ENCODE measurements around the gene NHLRC4.

The NHLRC4 gene

DNA sequence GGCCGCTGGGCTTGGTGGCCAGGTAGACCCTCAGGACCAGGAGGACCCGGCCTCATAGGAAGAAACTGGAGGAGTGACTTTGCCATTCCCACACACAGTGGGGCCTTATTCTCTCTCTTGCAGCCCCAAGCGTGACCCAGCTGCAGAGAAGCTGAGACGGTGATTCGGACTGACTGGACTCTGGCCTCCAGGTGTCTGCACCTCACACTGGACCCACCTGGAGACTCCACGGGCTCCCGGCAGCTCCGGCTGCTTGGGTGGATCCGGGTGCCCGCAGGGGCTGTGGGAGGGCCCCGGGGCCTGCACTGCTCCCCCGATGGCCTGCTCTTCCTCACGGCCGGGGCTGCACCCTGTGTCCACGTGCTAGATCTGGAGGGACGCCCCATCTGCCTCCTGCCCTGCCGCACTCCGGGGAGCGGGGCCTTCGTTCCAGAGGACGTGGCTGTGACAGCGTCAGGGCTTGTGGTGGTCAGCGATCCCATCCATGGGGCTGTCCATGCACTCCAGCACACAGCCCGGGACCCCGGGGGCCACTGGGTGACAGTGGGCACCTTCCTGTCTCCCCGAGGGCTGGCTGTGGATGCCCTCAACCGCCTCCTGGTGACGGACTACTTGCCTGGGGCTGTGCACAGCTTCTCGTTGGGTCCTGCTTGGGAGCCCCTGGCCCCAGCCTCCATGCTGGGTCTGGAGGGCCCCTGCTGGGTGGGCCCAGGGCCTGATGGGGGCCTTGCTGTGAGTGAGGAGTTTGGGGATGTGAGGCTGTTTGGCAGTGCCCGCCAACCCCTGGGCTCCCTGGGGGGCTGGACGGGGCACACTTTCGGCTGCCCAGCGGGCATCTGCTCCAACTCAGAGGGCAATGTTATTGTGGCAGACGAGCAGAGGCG lies 810 bp downstream of the NHLRC4 start:
- no peak for DNase-seq (ENCODE audit: low read depth)

DNA sequence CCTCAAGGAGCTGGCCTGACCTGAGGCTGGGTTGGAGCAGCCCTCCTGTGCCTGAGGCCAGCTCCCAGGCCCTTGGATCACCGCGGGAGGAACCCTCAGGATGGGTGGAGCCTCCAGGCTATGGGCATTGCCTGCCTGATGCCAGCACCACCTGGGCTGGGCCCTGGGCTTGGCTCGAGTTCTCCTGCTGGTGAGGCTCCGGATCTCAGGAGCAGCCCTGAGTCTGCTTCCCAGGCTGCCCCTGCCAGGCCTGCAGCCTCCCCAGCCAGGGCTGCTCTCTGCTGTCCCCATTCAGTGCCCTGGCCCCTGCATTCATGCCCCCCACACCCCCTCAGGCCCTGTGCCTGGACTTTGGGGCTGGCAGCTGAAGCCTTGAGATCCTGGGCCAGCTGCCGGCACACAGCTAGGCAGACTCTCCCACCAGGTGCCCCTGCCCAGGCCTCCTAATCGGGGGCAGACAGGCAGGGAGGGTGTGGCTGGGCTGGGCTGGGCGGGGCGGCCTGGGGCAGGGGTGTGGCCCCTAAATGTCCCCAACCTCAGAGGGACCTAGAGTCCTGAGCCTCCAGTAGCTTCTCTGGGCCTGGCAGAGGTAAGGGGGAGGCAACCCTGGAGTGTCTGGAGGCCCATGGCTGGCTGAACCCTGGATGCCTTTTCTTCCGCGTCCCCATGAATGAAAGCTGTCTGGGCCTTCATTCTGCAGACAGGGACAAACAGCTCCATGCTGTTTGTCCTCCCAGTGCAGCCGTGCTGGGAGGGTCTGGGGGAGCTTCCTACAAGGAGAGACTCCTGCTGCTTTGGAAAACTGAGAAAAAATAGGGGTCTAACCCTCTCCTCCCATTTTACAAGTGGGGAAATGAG lies 1.8 kb downstream of the NHLRC4 start:
- no peak for DNase-seq (ENCODE audit: low read depth)

DNA sequence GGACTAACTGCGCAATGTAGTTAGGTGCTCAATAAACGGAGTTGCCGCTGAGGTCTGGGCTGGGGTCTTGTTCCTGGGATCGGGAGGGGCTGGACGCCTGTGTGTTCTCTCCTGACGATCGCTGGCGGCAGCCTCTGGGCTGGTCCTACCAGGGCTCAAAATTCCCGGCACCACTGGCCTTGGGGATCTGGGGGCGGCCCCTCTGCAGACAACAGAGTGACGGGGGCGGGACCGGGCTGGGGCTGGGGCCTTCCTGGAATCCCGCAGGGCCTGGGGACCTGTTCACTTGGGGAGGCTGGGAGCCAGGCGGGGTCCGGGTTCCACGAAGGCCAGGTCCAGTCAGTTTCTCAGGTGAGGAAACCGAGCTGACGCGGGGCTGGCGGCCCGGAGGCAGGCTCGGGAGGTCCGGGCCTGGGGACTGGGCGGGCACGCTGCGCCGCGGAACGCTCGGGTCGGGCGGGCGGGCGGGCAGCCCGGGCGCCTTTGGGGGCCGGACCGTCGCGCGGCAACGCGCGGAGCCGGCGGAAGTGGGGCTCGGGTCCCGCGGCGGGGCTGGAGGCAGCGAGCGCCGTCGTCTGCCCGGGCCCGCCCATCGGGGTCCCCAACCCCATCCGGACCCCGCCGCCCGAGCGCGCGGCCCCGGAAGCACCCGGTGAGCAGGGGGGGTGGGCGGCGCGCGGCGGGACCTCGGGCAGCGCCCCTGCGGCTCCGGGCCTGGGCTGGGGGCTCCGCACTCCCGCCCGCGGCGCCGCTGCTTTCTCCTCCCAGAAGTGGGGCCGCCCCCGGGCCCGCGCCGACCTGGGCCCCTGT lies 2.8 kb downstream of the NHLRC4 start, which contains the start of gene PIGQ:
PIGQ (plus strand) TSS at position 524 of the 810 bp plus-strand sequence. CDS start 4,107 bp downstream, outside the sequence.
- no peak for DNase-seq (ENCODE audit: low read depth)

DNA sequence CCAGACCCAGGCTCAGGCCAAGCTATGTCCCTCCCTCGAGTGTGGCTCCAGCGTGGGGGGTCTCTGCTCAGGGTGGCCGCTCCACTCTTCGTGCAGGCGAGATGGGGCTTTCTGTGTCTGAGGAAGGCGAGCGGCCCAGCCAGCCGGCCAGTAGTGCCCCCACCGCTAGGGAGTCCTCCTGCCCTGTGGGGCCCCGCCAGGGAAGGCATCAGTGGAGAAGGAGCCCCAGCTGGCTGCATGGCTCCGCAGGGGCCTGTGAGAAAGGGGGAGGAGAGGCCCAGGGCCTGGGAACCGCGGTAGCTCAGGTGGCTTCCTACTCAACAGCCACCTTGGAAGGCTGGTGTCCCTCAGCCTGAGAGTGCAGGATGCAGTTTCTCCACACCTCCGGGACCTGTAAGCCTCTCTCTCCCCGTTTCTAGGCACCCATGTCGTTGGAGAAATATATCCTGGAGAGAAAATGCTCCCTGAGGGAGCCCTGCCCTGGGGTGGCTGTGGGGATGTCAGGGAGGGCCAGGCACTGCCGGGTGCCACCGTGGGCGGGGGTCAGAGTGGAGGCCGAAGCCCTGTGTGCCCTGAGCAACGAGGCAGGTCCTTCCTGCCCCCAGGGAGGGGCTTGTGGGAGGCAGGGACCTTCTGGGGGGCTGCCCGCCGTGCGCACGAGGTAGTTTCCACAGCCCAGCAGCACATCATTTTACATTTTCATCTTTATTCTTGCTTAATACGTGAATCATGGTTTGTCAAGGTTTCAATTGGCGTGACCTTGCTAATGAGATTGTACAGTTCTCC lies 6.3 kb downstream of the NHLRC4 start:
- DNase-seq (ENCODE audit: low read depth), result no peak

DNA sequence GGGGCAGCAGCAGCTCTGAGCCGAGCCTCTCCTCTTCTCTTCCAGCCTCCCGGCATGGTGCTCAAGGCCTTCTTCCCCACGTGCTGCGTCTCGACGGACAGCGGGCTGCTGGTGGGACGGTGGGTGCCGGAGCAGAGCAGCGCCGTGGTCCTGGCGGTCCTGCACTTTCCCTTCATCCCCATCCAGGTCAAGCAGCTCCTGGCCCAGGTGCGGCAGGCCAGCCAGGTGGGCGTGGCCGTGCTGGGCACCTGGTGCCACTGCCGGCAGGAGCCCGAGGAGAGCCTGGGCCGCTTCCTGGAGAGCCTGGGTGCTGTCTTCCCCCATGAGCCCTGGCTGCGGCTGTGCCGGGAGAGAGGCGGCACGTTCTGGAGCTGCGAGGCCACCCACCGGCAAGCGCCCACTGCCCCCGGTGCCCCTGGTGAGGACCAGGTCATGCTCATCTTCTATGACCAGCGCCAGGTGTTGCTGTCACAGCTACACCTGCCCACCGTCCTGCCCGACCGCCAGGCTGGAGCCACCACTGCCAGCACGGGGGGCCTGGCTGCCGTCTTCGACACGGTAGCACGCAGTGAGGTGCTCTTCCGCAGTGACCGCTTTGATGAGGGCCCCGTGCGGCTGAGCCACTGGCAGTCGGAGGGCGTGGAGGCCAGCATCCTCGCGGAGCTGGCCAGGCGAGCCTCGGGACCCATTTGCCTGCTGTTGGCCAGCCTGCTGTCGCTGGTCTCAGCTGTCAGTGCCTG lies 7.4 kb downstream of the NHLRC4 start:
- DNase-seq (ENCODE audit: low read depth), result no peak

DNA sequence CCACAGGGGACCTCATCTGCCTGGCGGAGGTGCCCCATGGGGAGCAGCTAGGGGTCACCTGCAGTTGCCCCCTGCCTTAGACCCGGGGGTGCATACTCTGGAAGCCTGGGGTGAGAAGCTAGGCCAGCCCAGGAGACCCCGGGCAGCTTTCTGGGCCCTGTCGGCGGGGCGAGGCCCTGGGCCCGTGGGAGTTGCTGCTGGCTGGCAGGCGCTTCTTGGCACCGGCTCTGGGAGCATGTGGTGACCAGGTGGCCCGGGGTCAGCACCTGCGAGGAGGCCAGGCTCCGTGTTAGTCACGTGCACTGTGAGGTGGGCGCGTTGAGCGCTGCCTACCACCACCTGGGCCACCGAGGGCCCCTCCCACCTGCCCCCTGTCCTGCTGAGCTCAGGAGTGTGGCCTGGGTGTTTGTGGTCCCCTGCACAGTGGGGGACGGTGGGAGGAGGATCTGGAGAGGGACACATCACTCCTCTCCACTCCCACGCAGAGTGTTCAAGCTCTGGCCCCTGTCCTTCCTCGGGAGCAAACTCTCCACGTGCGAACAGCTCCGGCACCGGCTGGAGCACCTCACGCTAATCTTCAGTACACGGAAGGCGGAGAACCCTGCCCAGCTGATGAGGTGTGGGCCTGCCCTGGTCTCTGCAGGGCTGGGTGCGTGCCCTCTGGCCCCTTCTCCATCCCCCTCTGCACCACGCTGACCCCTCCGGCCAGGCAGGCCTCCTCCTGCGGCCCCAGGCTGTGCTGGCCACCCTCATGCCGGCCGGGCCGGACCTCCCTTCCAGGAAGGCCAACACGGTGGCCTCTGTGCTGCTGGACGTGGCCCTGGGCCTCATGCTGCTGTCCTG lies 8.8 kb downstream of the NHLRC4 start:
- no peak for DNase-seq (ENCODE audit: low read depth)

DNA sequence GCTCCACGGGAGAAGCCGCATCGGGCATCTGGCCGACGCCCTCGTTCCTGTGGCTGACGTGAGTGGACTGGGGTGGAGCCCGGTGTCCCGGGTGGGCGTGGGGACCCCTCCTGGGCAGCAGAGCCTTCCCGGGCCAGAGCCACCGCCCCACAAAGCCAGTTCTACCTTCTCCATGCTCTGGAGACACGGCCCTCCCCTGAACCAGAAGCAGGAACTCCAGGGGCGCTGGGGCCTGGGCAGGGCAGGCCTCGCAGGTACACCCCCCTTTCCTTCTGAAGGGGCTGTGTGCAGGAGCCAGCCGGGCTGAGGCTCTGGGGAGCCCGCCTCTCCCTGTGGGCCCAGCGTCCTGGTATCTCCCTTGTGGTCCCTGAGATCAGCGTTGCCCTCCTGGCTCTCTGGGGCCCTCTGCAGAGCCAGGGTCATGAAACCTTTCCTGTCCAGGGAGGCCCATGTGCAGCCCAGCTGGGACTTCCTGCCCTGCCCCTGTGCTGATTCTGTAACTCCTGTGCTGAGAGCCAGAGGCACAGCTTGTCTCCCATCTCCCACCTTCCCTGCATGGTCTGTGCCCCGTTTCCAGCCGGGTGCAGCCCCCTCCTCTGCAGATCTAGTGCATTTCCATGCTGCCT lies 9.5 kb downstream of the NHLRC4 start:
- no peak for DNase-seq (ENCODE audit: low read depth)

DNA sequence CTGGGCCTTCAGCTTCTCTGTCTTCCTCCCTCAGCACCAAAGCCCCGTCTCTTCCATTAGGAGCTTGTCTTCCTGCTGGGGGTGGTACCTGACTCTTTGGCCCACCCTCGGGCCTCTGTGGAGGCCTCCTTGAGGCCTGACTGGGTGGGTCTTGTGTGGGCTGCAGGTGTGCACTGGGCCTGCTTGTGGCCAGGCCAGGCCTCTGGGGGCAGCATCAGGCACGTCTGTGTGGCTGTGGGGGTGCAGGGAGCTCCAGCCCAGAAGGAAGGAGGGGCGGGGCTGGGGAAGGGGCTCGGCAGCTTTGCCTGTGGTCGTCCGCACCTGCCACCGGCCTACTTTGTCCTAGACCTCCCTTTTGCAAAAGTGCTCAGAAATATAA lies 10.0 kb downstream of the NHLRC4 start:
- DNase-seq (ENCODE audit: low read depth), result no peak

DNA sequence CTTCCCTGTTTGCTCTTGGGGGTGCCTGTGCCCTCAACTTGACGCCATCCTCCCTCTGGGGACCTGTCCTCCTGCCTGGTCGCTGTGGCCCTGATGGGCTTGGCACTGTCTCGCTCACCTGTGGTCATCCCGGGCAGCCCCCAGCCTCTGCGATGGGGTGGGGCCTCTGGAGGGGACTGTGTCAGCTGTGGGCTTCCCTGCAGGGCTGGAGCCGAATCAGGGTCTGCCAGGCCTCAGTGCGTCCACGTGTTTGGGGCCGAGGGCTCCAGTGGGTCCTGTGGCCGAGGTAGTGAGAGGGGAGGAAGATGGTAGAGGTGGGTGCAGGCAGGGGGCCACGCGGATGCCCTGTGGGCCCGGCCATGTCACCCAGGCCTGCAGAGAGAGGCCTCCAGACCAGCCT lies 11.0 kb downstream of the NHLRC4 start:
- DNase-seq (ENCODE audit: low read depth), result no peak

DNA sequence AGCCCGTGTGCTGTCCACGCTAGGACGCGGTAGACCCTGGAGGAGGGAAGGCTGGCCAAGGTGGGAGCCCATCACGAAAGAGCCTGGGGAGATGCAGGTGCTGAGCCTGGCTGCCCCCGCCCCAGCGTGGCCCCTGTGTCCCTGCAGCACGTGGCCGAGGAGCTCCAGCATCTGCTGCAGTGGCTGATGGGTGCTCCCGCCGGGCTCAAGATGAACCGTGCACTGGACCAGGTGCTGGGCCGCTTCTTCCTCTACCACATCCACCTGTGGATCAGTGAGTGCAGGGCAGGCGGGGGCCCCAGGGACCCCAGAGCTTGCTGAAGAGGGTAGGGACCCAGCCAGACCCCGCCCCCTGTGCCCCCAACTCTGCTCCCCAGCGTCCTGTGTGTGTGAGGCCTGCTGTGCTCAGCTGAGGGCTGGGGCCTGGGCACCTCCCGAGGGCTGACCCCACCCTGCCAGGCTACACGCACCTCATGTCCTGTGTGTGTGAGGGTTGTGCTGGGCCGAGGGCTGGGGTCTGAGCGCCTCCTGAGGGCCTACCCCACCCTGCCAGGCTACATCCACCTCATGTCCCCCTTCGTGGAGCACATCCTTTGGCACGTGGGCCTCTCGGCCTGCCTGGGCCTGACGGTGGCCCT lies 11.5 kb downstream of the NHLRC4 start:
- DNase-seq (ENCODE audit: low read depth), result no peak

DNA sequence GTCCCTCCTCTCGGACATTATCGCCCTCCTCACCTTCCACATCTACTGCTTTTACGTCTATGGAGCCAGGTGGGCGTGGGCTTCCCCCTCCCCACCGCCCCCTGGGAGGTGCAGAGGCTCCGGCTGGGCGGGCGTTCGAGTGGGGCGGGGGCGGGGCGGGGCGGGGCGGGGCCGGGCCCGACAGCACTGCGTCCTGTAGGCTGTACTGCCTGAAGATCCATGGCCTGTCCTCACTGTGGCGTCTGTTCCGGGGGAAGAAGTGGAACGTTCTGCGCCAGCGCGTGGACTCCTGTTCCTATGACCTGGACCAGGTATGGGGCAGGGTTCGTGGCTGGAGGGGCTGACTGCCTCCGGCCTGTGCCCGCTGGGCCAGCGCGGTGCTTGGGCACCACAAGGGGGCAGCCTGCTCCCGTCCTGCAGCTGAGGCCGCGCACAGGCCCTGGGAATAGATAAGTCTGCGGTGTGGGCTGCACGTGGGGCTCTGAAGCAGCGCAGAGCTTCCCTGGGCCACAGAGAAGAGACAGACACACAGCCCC lies 12.1 kb downstream of the NHLRC4 start:
- no peak for DNase-seq (ENCODE audit: low read depth)

DNA sequence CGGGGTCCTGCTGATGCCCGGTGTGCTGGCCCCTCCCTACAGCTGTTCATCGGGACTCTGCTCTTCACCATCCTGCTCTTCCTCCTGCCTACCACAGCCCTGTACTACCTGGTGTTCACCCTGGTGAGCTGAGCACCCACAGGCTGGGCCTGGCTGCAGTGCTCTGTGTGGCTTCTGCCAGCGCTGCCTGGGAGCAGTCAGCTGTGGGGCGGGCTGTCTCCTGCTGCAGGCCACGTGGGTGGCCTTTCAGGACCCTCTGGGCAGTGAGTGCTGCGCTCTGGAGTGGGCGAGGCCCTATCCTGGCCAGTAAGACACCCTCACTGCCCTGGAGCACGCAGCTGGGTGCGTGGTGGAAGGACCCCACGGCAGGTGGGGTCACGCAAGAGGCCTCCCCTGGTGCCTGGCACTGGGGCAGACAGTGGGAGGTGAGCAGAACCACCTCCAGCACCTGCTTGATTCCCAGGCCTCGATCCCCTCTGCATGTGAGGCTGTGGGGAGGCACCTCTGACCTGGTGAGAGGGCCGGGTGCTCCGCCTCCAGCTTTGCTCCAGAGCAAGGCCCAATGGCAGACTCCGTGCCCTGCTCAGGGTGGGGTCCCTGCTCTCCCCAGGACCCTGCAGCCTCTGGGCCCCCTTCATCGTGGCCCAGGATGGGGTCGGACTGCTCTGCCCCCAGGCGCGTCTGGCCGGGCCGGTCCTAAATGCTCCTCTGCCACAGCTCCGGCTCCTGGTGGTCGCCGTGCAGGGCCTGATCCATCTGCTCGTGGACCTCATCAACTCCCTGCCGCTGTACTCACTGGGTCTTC lies 13.5 kb downstream of the NHLRC4 start:
- DNase-seq (ENCODE audit: low read depth), result no peak

DNA sequence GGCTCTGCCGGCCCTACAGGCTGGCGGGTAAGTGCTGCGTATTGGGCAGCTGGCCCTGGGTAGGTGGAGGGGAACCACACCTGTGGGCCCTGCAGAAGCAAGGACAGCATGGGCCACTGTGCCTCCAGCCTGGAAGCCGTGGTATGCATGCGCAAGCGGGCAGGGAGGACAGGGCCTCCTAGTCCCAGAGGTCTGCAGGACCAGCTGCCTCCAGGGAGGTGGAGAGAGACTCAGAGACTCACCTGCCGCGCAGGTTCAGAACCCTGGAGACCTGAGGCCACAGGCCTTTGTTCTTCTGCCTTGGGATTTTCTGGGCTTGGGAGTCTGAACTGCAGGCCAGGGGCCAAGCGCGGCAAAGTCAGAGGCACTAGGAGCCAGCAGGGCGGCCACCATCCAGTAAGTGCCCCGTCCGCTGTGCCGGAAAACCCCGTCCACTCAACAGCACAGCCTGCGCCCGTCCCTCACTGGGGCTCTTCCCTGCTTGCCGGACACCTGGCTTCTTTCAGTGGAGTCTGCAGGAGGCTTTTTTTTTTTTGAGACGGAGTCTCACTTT lies 14.2 kb downstream of the NHLRC4 start:
- DNase-seq (ENCODE audit: low read depth), result no peak

DNA sequence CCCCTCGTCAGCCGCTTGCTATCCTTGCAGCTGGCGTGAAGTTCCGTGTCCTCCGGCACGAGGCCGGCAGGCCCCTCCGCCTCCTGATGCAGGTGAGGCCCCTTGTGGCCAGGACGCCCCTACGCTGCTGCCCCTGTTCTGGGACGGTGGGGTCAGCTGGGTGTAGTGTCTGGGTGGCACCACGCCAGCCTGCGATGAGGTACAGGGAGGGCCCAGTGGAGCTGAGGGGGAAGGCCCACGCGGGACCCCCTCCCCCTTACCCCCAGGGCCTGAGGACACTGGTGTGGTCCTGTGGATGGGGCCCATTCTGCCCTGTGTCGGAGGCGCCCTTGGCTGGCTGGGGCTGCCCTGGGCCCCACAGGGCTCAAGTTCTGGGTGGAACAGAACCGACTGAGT lies 15.4 kb downstream of the NHLRC4 start:
- no peak for DNase-seq (ENCODE audit: low read depth)

DNA sequence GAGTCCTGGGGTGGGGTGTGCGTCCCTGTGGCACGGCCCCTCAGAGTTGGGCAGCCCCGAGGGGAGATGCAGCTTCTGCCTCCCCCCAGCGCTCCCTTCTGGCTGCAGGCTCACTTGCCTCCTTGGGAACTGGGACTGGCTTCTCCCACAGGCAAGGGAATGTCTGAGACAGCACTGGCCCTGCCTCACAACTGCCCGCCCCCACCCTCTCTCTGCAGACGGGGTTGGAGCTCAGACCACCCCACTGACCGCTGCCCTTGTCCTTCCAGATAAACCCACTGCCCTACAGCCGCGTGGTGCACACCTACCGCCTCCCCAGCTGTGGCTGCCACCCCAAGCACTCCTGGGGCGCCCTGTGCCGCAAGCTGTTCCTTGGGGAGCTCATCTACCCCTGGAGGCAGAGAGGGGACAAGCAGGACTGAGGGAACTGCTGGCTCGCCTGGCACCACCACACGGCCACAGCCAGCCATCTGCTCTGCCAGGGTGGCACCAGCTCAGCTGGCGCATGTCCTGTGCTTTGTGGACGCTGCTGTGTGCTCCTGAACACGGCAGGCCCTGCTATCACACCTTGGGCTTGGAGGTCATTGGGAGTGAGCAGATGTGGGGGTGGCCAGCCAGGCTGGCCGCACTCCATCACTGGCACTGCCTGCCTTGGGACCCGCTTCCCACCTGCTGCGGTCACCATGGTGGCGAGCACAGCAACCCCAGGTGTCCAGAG lies 16.0 kb downstream of the NHLRC4 start:
- no peak for DNase-seq (ENCODE audit: low read depth)

DNA sequence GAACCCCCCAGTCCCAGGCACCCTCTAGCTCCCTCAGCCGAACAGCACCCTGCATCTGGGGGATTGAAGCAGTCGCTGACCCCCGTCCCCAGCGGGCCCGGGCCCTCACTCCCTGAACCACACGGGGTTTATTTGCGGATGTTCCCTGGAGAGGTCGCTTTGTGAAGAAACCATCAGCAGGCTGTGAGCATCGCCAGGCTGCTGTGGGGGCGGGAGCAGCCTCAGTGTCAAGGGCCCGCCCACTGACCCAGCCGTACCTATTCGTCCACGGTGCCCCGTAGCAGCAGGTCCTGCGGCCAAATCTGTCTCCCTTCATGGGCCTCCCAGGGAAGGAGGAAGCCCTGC lies 16.6 kb downstream of the NHLRC4 start:
- DNase-seq (ENCODE audit: low read depth), result no peak

Measured in non-pigmented ciliary epithelial cell (primary cell).